Liver (tissue), 9 donors: ENCODE data around the gene PPA1. TPM values are rescaled to one million over a fixed set of nuclear protein-coding genes. Genes with fewer than 3 reads are reported as not detected.

Source experiments
- DNase-seq: peaks from one replicate; pipeline ENCODE4 v3.0.0-alpha.2; 2017; ENCODE audit warnings: low spot score
- H3K27ac ChIP-seq, 2 donors: one replicate each; pipeline ENCODE4 v1.7.0; 2013; ENCODE audit warnings: inconsistent platforms in 2 of 2, low read length in 2 of 2, control low read depth in 1 of 2, low read depth in 1 of 2, mild to moderate bottlenecking in 1 of 2
- H3K27me3 ChIP-seq, 4 donors: one replicate each; pipeline versions ENCODE4 v1.6.1 to v1.7.0; 2013; ENCODE audit warnings: low read length in 3 of 4, inconsistent platforms in 1 of 4, mild to moderate bottlenecking in 1 of 4, moderate library complexity in 1 of 4; ENCODE audit not compliant: control insufficient read depth in 4 of 4, insufficient read depth in 4 of 4
- H3K36me3 ChIP-seq, 4 donors: one replicate each; pipeline versions ENCODE4 v1.6.1 to v1.7.0; 2013; ENCODE audit warnings: low read length in 3 of 4, mild to moderate bottlenecking in 3 of 4, low read depth in 1 of 4, moderate library complexity in 1 of 4; ENCODE audit not compliant: control insufficient read depth in 4 of 4, insufficient read depth in 3 of 4
- H3K4me1 ChIP-seq, 4 donors: one replicate each; pipeline versions ENCODE4 v1.6.1 to v1.7.0; 2013; ENCODE audit warnings: low read length in 3 of 4, mild to moderate bottlenecking in 3 of 4, moderate library complexity in 1 of 4; ENCODE audit not compliant: control insufficient read depth in 4 of 4, insufficient read depth in 4 of 4
- H3K4me3 ChIP-seq, 3 donors: one replicate each; pipeline versions ENCODE4 v1.6.1 to v1.7.0; 2013; ENCODE audit warnings: low read length in 3 of 3, control low read depth in 1 of 3, low read depth in 1 of 3, mild to moderate bottlenecking in 1 of 3
- H3K9ac ChIP-seq, 2 donors: one replicate each; pipeline ENCODE4 v1.7.0; 2013; ENCODE audit warnings: low read length in 2 of 2, mild to moderate bottlenecking in 2 of 2, moderate library complexity in 2 of 2, control low read depth in 1 of 2, low read depth in 1 of 2
- H3K9me3 ChIP-seq, 4 donors: one replicate each; pipeline versions ENCODE4 v1.6.1 to v1.7.0; 2013; ENCODE audit warnings: low read length in 3 of 4; ENCODE audit not compliant: control insufficient read depth in 4 of 4
- ATF3 ChIP-seq: IDR thresholded peaks from 2 replicates; pipeline ENCODE4 v1.6.1; 2016; ENCODE audit warnings: antibody characterized with exemption
- CTCF ChIP-seq: fragments of 150-350 bp; IDR thresholded peaks from 2 replicates; pipeline ENCODE4 v1.5.1; 2017; ENCODE audit warnings: improper control_type of control experiment, low read depth, low read length; ENCODE audit not compliant: missing input control
- EGR1 ChIP-seq, 2 donors: IDR thresholded peaks; 2 replicates each; pipeline ENCODE4 v1.6.1; 2016 to 2018; ENCODE audit warnings: antibody characterized with exemption in 2 of 2, low read depth in 2 of 2
- FOXA1 ChIP-seq: IDR thresholded peaks from 2 replicates; pipeline ENCODE4 v1.6.1; 2016; ENCODE audit warnings: antibody characterized with exemption
- FOXA2 ChIP-seq: IDR thresholded peaks from 2 replicates; pipeline ENCODE4 v1.6.1; 2016; ENCODE audit warnings: antibody characterized with exemption
- GABPA ChIP-seq, 2 donors: IDR thresholded peaks in 1 of 2; conservative IDR thresholded peaks in 1 of 2; 2 replicates each; pipeline ENCODE4 v1.6.1; 2016; ENCODE audit warnings: antibody characterized with exemption in 2 of 2, mild to moderate bottlenecking in 1 of 2, moderate library complexity in 1 of 2
- HNF4A ChIP-seq, 2 donors: conservative IDR thresholded peaks; 2 replicates each; pipeline ENCODE4 v1.6.1; 2016; ENCODE audit warnings: antibody characterized with exemption in 2 of 2, mild to moderate bottlenecking in 2 of 2
- HNF4G ChIP-seq: IDR thresholded peaks from 2 replicates; pipeline ENCODE4 v1.6.1; 2016; ENCODE audit warnings: antibody characterized with exemption
- JUND ChIP-seq, 2 donors: IDR thresholded peaks; 2 replicates each; pipeline ENCODE4 v1.6.1; 2016; ENCODE audit warnings: antibody characterized with exemption in 2 of 2
- MAX ChIP-seq: IDR thresholded peaks from 2 replicates; pipeline ENCODE4 v1.6.1; 2016; ENCODE audit warnings: antibody characterized with exemption
- RAD21 ChIP-seq, 2 donors: IDR thresholded peaks; 2 replicates each; pipeline ENCODE4 v1.6.1; 2016; ENCODE audit warnings: antibody characterized with exemption in 2 of 2, mild to moderate bottlenecking in 2 of 2
- REST ChIP-seq: IDR thresholded peaks from 2 replicates; pipeline ENCODE4 v1.6.1; 2016; ENCODE audit warnings: antibody characterized with exemption, mild to moderate bottlenecking
- RXRA ChIP-seq, 2 donors: IDR thresholded peaks; 2 replicates each; pipeline ENCODE4 v1.6.1; 2017 to 2018; ENCODE audit warnings: antibody characterized with exemption in 2 of 2, mild to moderate bottlenecking in 1 of 2
- SP1 ChIP-seq: IDR thresholded peaks from 2 replicates; pipeline ENCODE4 v1.6.1; 2018; ENCODE audit warnings: antibody characterized with exemption, mild to moderate bottlenecking
- TAF1 ChIP-seq: conservative IDR thresholded peaks from 2 replicates; pipeline ENCODE4 v1.6.1; 2016; ENCODE audit warnings: antibody characterized with exemption, mild to moderate bottlenecking
- YY1 ChIP-seq: IDR thresholded peaks from 2 replicates; pipeline ENCODE4 v1.6.1; 2016; ENCODE audit warnings: antibody characterized with exemption, mild to moderate bottlenecking
- ZBTB33 ChIP-seq: IDR thresholded peaks from 2 replicates; pipeline ENCODE4 v1.6.1; 2016; ENCODE audit warnings: antibody characterized with exemption
- WGBS: extraction: QIAGEN DNeasy Blood & Tissue Kit; methylation state at CpG from one replicate; pipeline ENCODE4 v1.1.7; 2013; 5-methylcytosine and 5-hydroxymethylcytosine counted together
- polyA plus RNA-seq, 2 donors: library from polyadenylated mRNA; stranded (reverse) in 1 of 2; unstranded in 1 of 2; fragments of 200-250 nt in 1 of 2; fragments of >200 nt in 1 of 2; fragmentation: Nextera tagmentation in 1 of 2; extraction: Ambion mirVana in 1 of 2; gene quantifications; one replicate each; pipeline versions ENCODE4 v1.2.1 to v1.2.3, GENCODE V29; 2013 to 2015
- total RNA-seq, 2 donors: library from RNA; depleted of rRNA; stranded (reverse); fragments of >200 nt; gene quantifications; one replicate each; pipeline ENCODE4 v1.2.3, GENCODE V29; 2014
- donor health status: healthy.
- donor health status: healthy.
- donor health status: healthy.
- donor health status: healthy.
- donor health status: healthy.

Gene PPA1
- total and polyA plus RNA-seq, 4 donors, result 91.1 to 111 (median 99.4) TPM

- TF ChIP-seq FOXA1 (no peak), SP1 (no peak), RAD21 (IDR thresholded peaks at IDR 0.05) (no peak), MAX (no peak), TAF1 (no peak), FOXA2 (no peak), HNF4A (conservative IDR thresholded peaks at IDR 0.05) (no peak), ZBTB33 (no peak), GABPA (IDR thresholded peaks at IDR 0.05 in 1 of 2, conservative IDR thresholded peaks at IDR 0.05 in 1 of 2) (no peak), JUND (IDR thresholded peaks at IDR 0.05) (no peak), HNF4G (no peak), REST (no peak), YY1 (no peak), ATF3 (no peak), EGR1 (IDR thresholded peaks at IDR 0.05; ENCODE audit: low read depth in 2 of 2) (no peak), RXRA (IDR thresholded peaks at IDR 0.05) (no peak), CTCF (no peak)
- H3K4me3 ChIP-seq, result no peak overlapping the region
- DNase-seq, result no peak
- no peak overlapping the region for H3K9ac ChIP-seq
- H3K9me3 ChIP-seq, result no peaks in the 10 kb centered on the region
- WGBS, result 95% methylated on average over 11 of the region's 11 CpGs
- no peaks in the 10 kb centered on the region for H3K36me3 ChIP-seq
- H3K27me3 ChIP-seq, result peaks cover 0 to 2% (median 0%) of the 10 kb centered on the region in 4 donors
- no peak overlapping the region for H3K27ac ChIP-seq
- peaks cover 0 to 2% (median 0%) of the 10 kb centered on the region in 4 donors for H3K4me1 ChIP-seq
These were observed 17.9 kb upstream of the PPA1 start for GRCh38 chr10:70250961-70251680.
